K562 (cell line): ENCODE data around the gene FAM53C. TPM values are rescaled to one million over a fixed set of nuclear protein-coding genes. Genes with fewer than 3 reads are reported as not detected.
A peak's percentile ranks its signal among the peaks of the same experiment; 100 is the strongest.

ENCODE experiments used
- C11orf30 ChIP-seq: fragments of 450-650 bp; IDR thresholded peaks from 2 replicates; pipeline ENCODE4 v1.6.1; 2016; ENCODE audit warnings: low read depth, mild to moderate bottlenecking
- HNRNPUL1 ChIP-seq: fragments of 200-400 bp; formaldehyde crosslinking; IDR thresholded peaks from 2 replicates; pipeline ENCODE4 v1.6.1; 2017; ENCODE audit warnings: low read length
- MGA ChIP-seq: fragments of 450-650 bp; IDR thresholded peaks from 2 replicates; pipeline ENCODE4 v1.6.1; 2016; ENCODE audit warnings: mild to moderate bottlenecking, moderate library complexity
- PTTG1 ChIP-seq: fragments of 450-650 bp; IDR thresholded peaks from 2 replicates; pipeline ENCODE4 v1.6.1; 2016; ENCODE audit warnings: low read depth, mild to moderate bottlenecking, missing genetic modification characterization, missing compliant biosample characterization
- TRIM25 ChIP-seq: fragments of 450-650 bp; IDR thresholded peaks from 2 replicates; pipeline ENCODE4 v1.7.0; 2016; ENCODE audit warnings: borderline replicate concordance
- ZHX1 ChIP-seq: fragments of 150-350 bp; conservative IDR thresholded peaks from 2 replicates; pipeline ENCODE4 v1.6.1; 2014; ENCODE audit warnings: low read length
- ZNF398 ChIP-seq: fragments of 250-450 bp; sonication (Bioruptor Pico); IDR thresholded peaks from 2 replicates; pipeline ENCODE4 v1.8.0; 2021; ENCODE audit warnings: moderate library complexity, mild to moderate bottlenecking, inconsistent platforms
- polyA plus RNA-seq, 8 experiments: library from polyadenylated mRNA; depleted of rRNA in 4 of 8; stranded (reverse) in 5 of 8; unstranded in 3 of 8; fragments of >200 nt; fragmentation: Nextera tagmentation in 2 of 8; fragmentation: Illumina TruSeq in 1 of 8; extraction: Ambion mirVana in 2 of 8; extraction: Trizol in 1 of 8; gene quantifications; 2 replicates each; pipeline versions ENCODE4 v1.2.1 to v1.2.3, GENCODE V29; 2011 to 2014; ENCODE audit warnings: inconsistent platforms in 1 of 8, missing spikeins in 1 of 8
- total RNA-seq, 7 experiments: library from RNA; depleted of rRNA in 6 of 7; stranded (reverse); fragments of >200 nt in 6 of 7; fragmentation: Illumina TruSeq in 2 of 7; extraction: Trizol in 2 of 7; gene quantifications; 2 replicates each; pipeline versions ENCODE4 v1.2.1 to v1.2.3, GENCODE V29; 2011 to 2021; ENCODE audit warnings: low replicate concordance in 1 of 7

The FAM53C gene
- total and polyA plus RNA-seq, 9 of the 15 experiments (the other 6 are each of a cell fraction or from before 2014, with no cell fraction given) = 9.7 to 38.5 (median 25.2) TPM

GRCh38 chr5:138354926-138355378 is 16.9 kb downstream of the FAM53C start (continued):
- TF ChIP-seq ZNF398 = no peak
- no peak for TF ChIP-seq TRIM25
- no peak for TF ChIP-seq ZHX1
- TF ChIP-seq C11orf30 = peak; percentile 33; the same call in 1 of the 2 replicates
- TF ChIP-seq HNRNPUL1 = no peak
- TF ChIP-seq PTTG1 (tag) = no peak
- TF ChIP-seq MGA = no peak
